Uterus (tissue), 4 donors: ENCODE results near the gene NOL4. TPM values are rescaled to one million over a fixed set of nuclear protein-coding genes. Genes with fewer than 3 reads are reported as not detected.
A peak's percentile ranks its signal among the peaks of the same experiment; 100 is the strongest.

Experiments used
- DNase-seq, 2 donors: peaks; one replicate each; pipeline ENCODE4 v3.0.0-alpha.2; 2019 to 2020
- H3K27ac ChIP-seq, 2 donors: fragments of 200-600 bp; sonication (generic); 1 replicate in 1 of 2; 2 replicates in 1 of 2; pipeline ENCODE4 v1.5.1; 2016 to 2018
- H3K27me3 ChIP-seq, 2 donors: fragments of 200-600 bp; sonication (generic); one replicate each; pipeline ENCODE4 v1.5.1; 2018 to 2019; ENCODE audit warnings: control low read depth in 1 of 2
- H3K36me3 ChIP-seq, 2 donors: fragments of 200-600 bp; sonication (generic); one replicate each; pipeline ENCODE4 v1.5.1; 2019; ENCODE audit warnings: control low read depth in 1 of 2
- H3K4me1 ChIP-seq, 2 donors: fragments of 200-600 bp; sonication (generic); one replicate each; pipeline ENCODE4 v1.5.1; 2018 to 2019; ENCODE audit warnings: control low read depth in 1 of 2
- H3K4me3 ChIP-seq, 2 donors: fragments of 200-600 bp; sonication (generic); 1 replicate in 1 of 2; 2 replicates in 1 of 2; pipeline ENCODE4 v1.5.1; 2018 to 2019; ENCODE audit warnings: mild to moderate bottlenecking in 1 of 2
- H3K9me3 ChIP-seq, 2 donors: fragments of 200-600 bp; sonication (generic); one replicate each; pipeline ENCODE4 v1.5.1; 2019; ENCODE audit warnings: control low read depth in 1 of 2
- CTCF ChIP-seq, 4 experiments: fragments of 200-600 bp in 2 of 4; fragments of 450-650 bp in 2 of 4; sonication (generic) in 2 of 4; IDR thresholded peaks; one replicate each; pipeline ENCODE4 v1.5.1; 2016 to 2019; ENCODE audit warnings: antibody characterized with exemption in 4 of 4, mild to moderate bottlenecking in 2 of 4, moderate library complexity in 1 of 4
- POLR2A ChIP-seq, 2 donors: fragments of 450-650 bp; IDR thresholded peaks; one replicate each; pipeline ENCODE4 v1.6.1; 2016; ENCODE audit warnings: antibody characterized with exemption in 2 of 2, mild to moderate bottlenecking in 1 of 2, moderate library complexity in 1 of 2
- intact Hi-C: fragments of 100-400 bp; cut with DNase I; formaldehyde crosslinking; loops from one replicate; pipeline ENCODE4 v1.15.1; 2023; ENCODE audit warnings: low total_unique reads
- total RNA-seq, 4 donors: library from RNA; depleted of rRNA in 3 of 4; stranded (reverse); fragments of >200 nt in 3 of 4; gene quantifications; one replicate each; pipeline versions ENCODE4 v1.1.0 to v1.2.4, GENCODE V29; 2014 to 2023
- donor health status: DM: yes; HTN: yes; CAD: no.

NOL4 gene
- total RNA-seq, 4 donors from 2014 or later: 0.55 to 2.1 TPM; not detected in 2

- Histone ChIP-seq H3K36me3 (no peaks in the 10 kb centered on the region), H3K9me3 (no peaks in the 10 kb centered on the region), H3K27me3 (peaks cover 0 to 38% of the 10 kb centered on the region in 2 donors), H3K4me1 (peaks cover 0 to 19% of the 10 kb centered on the region in 2 donors), H3K27ac (no peak overlapping the region), H3K4me3 (peak overlapping the region in 1 of 2 donors; percentile 18)
- intact Hi-C loops: no loop called here
- no peak for DNase-seq
- TF ChIP-seq POLR2A (IDR thresholded peaks at IDR 0.05) (no peak), CTCF (IDR thresholded peaks at IDR 0.05) (no peak)
Measured at GRCh38 chr18:34223164-34223892, 1.4 kb downstream of the NOL4 start.

GRCh38 chr18:34222307-34223163, 2.2 kb downstream of the NOL4 start:
- Histone ChIP-seq H3K27ac (no peak overlapping the region), H3K4me1 (peaks cover 0 to 19% of the 10 kb centered on the region in 2 donors), H3K27me3 (peaks cover 0 to 38% of the 10 kb centered on the region in 2 donors), H3K4me3 (peak overlapping the region; percentile 9 to 18), H3K9me3 (no peaks in the 10 kb centered on the region), H3K36me3 (no peaks in the 10 kb centered on the region)
- TF ChIP-seq CTCF (IDR thresholded peaks at IDR 0.05): no peak
- TF ChIP-seq POLR2A (IDR thresholded peaks at IDR 0.05): no peak
- intact Hi-C loops: no loop called here
- DNase-seq: no peak

- Histone ChIP-seq H3K27me3 (peaks cover 0 to 38% of the 10 kb centered on the region in 2 donors), H3K36me3 (no peaks in the 10 kb centered on the region), H3K4me3 (peak overlapping the region in 1 of 2 donors; percentile 18), H3K4me1 (peaks cover 0 to 19% of the 10 kb centered on the region in 2 donors), H3K9me3 (no peaks in the 10 kb centered on the region), H3K27ac (no peak overlapping the region)
- DNase-seq: no peak
- intact Hi-C loops: no loop called here
- no peak for TF ChIP-seq CTCF (IDR thresholded peaks at IDR 0.05)
- TF ChIP-seq POLR2A (IDR thresholded peaks at IDR 0.05): no peak
Measured at GRCh38 chr18:34221971-34222306, 2.8 kb downstream of the NOL4 start.

GRCh38 chr18:34220081-34220815, 4.5 kb downstream of the NOL4 start:
- Histone ChIP-seq H3K27ac (no peak overlapping the region), H3K27me3 (peaks cover 0 to 35% of the 10 kb centered on the region in 2 donors), H3K36me3 (no peaks in the 10 kb centered on the region), H3K4me1 (peaks cover 0 to 19% of the 10 kb centered on the region in 2 donors), H3K9me3 (no peaks in the 10 kb centered on the region), H3K4me3 (no peak overlapping the region)
- intact Hi-C loops: no loop called here
- DNase-seq: no peak
- TF ChIP-seq POLR2A (IDR thresholded peaks at IDR 0.05): no peak

- H3K27me3 ChIP-seq: peaks cover 0 to 29% of the 10 kb centered on the region in 2 donors
- intact Hi-C loops: no loop called here
- TF ChIP-seq POLR2A (IDR thresholded peaks at IDR 0.05) (no peak), CTCF (IDR thresholded peaks at IDR 0.05) (no peak)
Measured at GRCh38 chr18:34219651-34220050, 5.1 kb downstream of the NOL4 start.

More at GRCh38 chr18:34219651-34220050, 5.1 kb downstream of the NOL4 start:
- Histone ChIP-seq H3K4me1 (peaks cover 0 to 18% of the 10 kb centered on the region in 2 donors), H3K4me3 (no peak overlapping the region), H3K27ac (no peak overlapping the region), H3K36me3 (no peaks in the 10 kb centered on the region), H3K9me3 (no peaks in the 10 kb centered on the region)
- DNase-seq: no peak
